K562 (cell line): ENCODE measurements around the gene SLC38A8. TPM values are rescaled to one million over a fixed set of nuclear protein-coding genes. Genes with fewer than 3 reads are reported as not detected.

Source experiments
- ATF2 ChIP-seq: sonication (generic); formaldehyde crosslinking; IDR thresholded peaks from 2 replicates; pipeline ENCODE4 v1.8.1; 2022; ENCODE audit warnings: missing genetic modification reagents
- CEBPB ChIP-seq: fragments of 450-650 bp; IDR thresholded peaks from 2 replicates; pipeline ENCODE4 v1.6.1; 2016; ENCODE audit warnings: missing genetic modification characterization, missing compliant biosample characterization
- CREM ChIP-seq: IDR thresholded peaks from 2 replicates; pipeline ENCODE4 v1.6.1; 2014; ENCODE audit warnings: antibody characterized with exemption, low read depth
- EP300 ChIP-seq: IDR thresholded peaks from 2 replicates; pipeline ENCODE4 v1.6.1; 2012; ENCODE audit warnings: low read length, improper control_type of control experiment
- ETV1 ChIP-seq: fragments of 450-650 bp; conservative IDR thresholded peaks from 2 replicates; pipeline ENCODE4 v1.6.1; 2016; ENCODE audit warnings: missing genetic modification characterization, control low read depth, low read depth, missing compliant biosample characterization
- FOSL1 ChIP-seq: fragments of 200-800 bp; sonication (Bioruptor generic); conservative IDR thresholded peaks from 2 replicates; pipeline ENCODE4 v1.6.1; 2016; ENCODE audit warnings: missing genetic modification characterization, missing compliant biosample characterization
- FOXP1 ChIP-seq: sonication (generic); formaldehyde crosslinking; IDR thresholded peaks from 2 replicates; pipeline ENCODE4 v1.8.0; 2022; ENCODE audit warnings: mild to moderate bottlenecking, missing genetic modification reagents
- GTF2A2 ChIP-seq: IDR thresholded peaks from 2 replicates; pipeline ENCODE4 v1.6.1; 2016; ENCODE audit warnings: mild to moderate bottlenecking, missing genetic modification characterization, missing compliant biosample characterization
- MED1 ChIP-seq: sonication (generic); formaldehyde crosslinking; IDR thresholded peaks from 2 replicates; pipeline ENCODE4 v1.8.1; 2023; ENCODE audit warnings: missing genetic modification reagents, borderline replicate concordance
- NCOR1 ChIP-seq: fragments of 450-650 bp; IDR thresholded peaks from 2 replicates; pipeline ENCODE4 v1.6.1; 2016; ENCODE audit warnings: mild to moderate bottlenecking, moderate library complexity
- NR2C2 ChIP-seq, 2 experiments: fragments of 200-800 bp in 1 of 2; sonication (Bioruptor generic) in 1 of 2; sonication (generic) in 1 of 2; formaldehyde crosslinking in 1 of 2; IDR thresholded peaks; 2 replicates each; pipeline versions ENCODE4 v1.6.1 to v1.8.0; 2016 to 2022; ENCODE audit warnings: mild to moderate bottlenecking in 1 of 2, missing compliant biosample characterization in 1 of 2, missing genetic modification characterization in 1 of 2, missing genetic modification reagents in 1 of 2
- PHB2 ChIP-seq: fragments of 450-650 bp; IDR thresholded peaks from 2 replicates; pipeline ENCODE4 v1.6.1; 2017; ENCODE audit warnings: low read depth
- PHF8 ChIP-seq: fragments of 200-600 bp; sonication (generic); IDR thresholded peaks from 2 replicates; pipeline ENCODE4 v1.6.1; 2012; ENCODE audit warnings: mixed run types, mild to moderate bottlenecking, inconsistent platforms, low read length, moderate library complexity, borderline replicate concordance
- SNIP1 ChIP-seq: fragments of 450-650 bp; IDR thresholded peaks from 2 replicates; pipeline ENCODE4 v1.7.1; 2017; ENCODE audit warnings: low read depth, mild to moderate bottlenecking
- SP1 ChIP-seq: sonication (generic); formaldehyde crosslinking; IDR thresholded peaks from 2 replicates; pipeline ENCODE4 v1.8.1; 2022; ENCODE audit warnings: mild to moderate bottlenecking, missing genetic modification reagents
- SRSF1 ChIP-seq: fragments of 200-400 bp; formaldehyde crosslinking; IDR thresholded peaks from 2 replicates; pipeline ENCODE4 v1.6.1; 2017; ENCODE audit warnings: mild to moderate bottlenecking, low read depth, low read length, moderate library complexity
- TBL1XR1 ChIP-seq, 2 experiments: IDR thresholded peaks; 2 replicates each; pipeline ENCODE4 v1.6.1; 2012; ENCODE audit warnings: improper control_type of control experiment in 2 of 2, low read length in 2 of 2, mild to moderate bottlenecking in 1 of 2
- THRA ChIP-seq: fragments of 450-650 bp; IDR thresholded peaks from 2 replicates; pipeline ENCODE4 v1.6.1; 2017; ENCODE audit warnings: mild to moderate bottlenecking, moderate library complexity
- TRIM24 ChIP-seq, 2 experiments: fragments of 450-650 bp; IDR thresholded peaks; 2 replicates each; pipeline ENCODE4 v1.6.1; 2016
- ZBTB12 ChIP-seq: fragments of 250-450 bp; sonication (Bioruptor Pico); IDR thresholded peaks from 2 replicates; pipeline ENCODE4 v1.4.0; 2020
- ZNF175 ChIP-seq: fragments of 200-800 bp; sonication (Bioruptor generic); IDR thresholded peaks from 2 replicates; pipeline ENCODE4 v1.6.1; 2016; ENCODE audit warnings: low read depth, mild to moderate bottlenecking, missing genetic modification characterization, missing compliant biosample characterization
- ZNF184 ChIP-seq: sonication (generic); formaldehyde crosslinking; IDR thresholded peaks from 2 replicates; pipeline ENCODE4 v1.5.0; 2020; ENCODE audit warnings: missing genetic modification reagents
- ZNF431 ChIP-seq: sonication (generic); formaldehyde crosslinking; IDR thresholded peaks from 2 replicates; pipeline ENCODE4 v1.8.0; 2022; ENCODE audit warnings: mild to moderate bottlenecking, missing genetic modification reagents
- polyA plus RNA-seq, 8 experiments: library from polyadenylated mRNA; depleted of rRNA in 4 of 8; stranded (reverse) in 5 of 8; unstranded in 3 of 8; fragments of >200 nt; fragmentation: Nextera tagmentation in 2 of 8; fragmentation: Illumina TruSeq in 1 of 8; extraction: Ambion mirVana in 2 of 8; extraction: Trizol in 1 of 8; gene quantifications; 2 replicates each; pipeline versions ENCODE4 v1.2.1 to v1.2.3, GENCODE V29; 2011 to 2014; ENCODE audit warnings: inconsistent platforms in 1 of 8, missing spikeins in 1 of 8
- total RNA-seq, 7 experiments: library from RNA; depleted of rRNA in 6 of 7; stranded (reverse); fragments of >200 nt in 6 of 7; fragmentation: Illumina TruSeq in 2 of 7; extraction: Trizol in 2 of 7; gene quantifications; 2 replicates each; pipeline versions ENCODE4 v1.2.1 to v1.2.3, GENCODE V29; 2011 to 2021; ENCODE audit warnings: low replicate concordance in 1 of 7
- TF ChIP-seq, protein P1 (sequence below): IDR thresholded peaks from 2 replicates; pipeline ENCODE4 v1.6.1; 2014; ENCODE audit warnings: antibody characterized with exemption

SLC38A8 gene
- total and polyA plus RNA-seq, 9 of the 15 experiments (the other 6 are each of a cell fraction or from before 2014, with no cell fraction given) = 0.28 TPM; not detected in 8

DNA sequence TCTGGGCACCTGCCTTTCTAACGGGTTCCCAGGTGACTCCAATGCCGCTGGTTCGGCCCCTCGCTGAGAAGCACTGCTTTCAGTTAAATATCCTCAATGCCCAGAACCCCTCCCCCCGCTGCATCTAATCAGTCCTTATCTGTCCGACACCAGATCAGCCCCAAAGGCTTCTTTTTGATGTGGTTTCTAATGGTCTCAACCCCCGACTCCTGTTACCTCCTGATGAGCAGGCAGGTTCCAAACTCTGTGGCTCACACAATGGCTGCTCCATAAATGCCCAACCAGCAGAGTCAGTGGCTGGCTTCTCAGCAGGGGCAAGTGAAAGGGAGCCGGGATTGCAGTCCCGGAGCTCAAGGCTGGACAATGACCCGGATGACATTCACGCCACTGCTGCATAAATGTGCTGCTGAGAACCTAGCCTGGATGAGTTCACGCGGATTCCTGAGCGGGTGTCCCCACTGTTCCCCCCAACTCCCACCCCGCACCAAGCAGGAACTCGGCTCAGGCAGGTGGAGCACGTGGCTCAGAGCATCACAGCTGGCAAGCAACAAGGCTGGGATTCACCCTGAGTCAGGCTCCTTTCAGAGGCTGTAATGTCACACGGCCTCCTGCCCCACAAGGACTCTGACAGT lies 1.0 kb upstream of the SLC38A8 start (continued):
- TF ChIP-seq PHB2 (peak; percentile 58; the same call in 1 of the 2 replicates), ZNF175 (CRISPR knock-in tag) (0 out of 2 replicates have a peak, but pooled peaks have one; percentile 37), ETV1 (tag) (peak; percentile 13; the same call in 1 of the 2 replicates), PHF8 (no peak), GTF2A2 (tag) (no peak), ATF2 (no peak), TBL1XR1 (IDR thresholded peaks at IDR 0.05; ENCODE audit: low read length in 2 of 2) (peak in 1 of 2 experiments; percentile 83; a peak in 2 of 4 replicates), THRA (no peak), MED1 (CRISPR knock-in tag) (no peak), TRIM24 (IDR thresholded peaks at IDR 0.05) (peak in 1 of 2 experiments; percentile 75; a peak in 2 of 4 replicates), SP1 (CRISPR knock-in tag) (peak; percentile 57; the same call in 1 of the 2 replicates), SRSF1 (no peak), NCOR1 (peak; percentile 85), ZNF431 (no peak), FOSL1 (tag) (peak; percentile 76), FOXP1 (0 out of 2 replicates have a peak, but pooled peaks have one; percentile 29), NR2C2 (CRISPR knock-in tag; IDR thresholded peaks at IDR 0.05) (no peak), NR2C2 (tag; IDR thresholded peaks at IDR 0.05) (peak; percentile 49; the same call in 1 of the 2 replicates), ZBTB12 (CRISPR knock-in tag) (no peak), SNIP1 (no peak), CEBPB (no peak), ZNF184 (CRISPR knock-in tag) (no peak), EP300 (peak; percentile 88), CREM (peak; percentile 47; the same call in 1 of the 2 replicates)
- TF ChIP-seq, protein P1, sequence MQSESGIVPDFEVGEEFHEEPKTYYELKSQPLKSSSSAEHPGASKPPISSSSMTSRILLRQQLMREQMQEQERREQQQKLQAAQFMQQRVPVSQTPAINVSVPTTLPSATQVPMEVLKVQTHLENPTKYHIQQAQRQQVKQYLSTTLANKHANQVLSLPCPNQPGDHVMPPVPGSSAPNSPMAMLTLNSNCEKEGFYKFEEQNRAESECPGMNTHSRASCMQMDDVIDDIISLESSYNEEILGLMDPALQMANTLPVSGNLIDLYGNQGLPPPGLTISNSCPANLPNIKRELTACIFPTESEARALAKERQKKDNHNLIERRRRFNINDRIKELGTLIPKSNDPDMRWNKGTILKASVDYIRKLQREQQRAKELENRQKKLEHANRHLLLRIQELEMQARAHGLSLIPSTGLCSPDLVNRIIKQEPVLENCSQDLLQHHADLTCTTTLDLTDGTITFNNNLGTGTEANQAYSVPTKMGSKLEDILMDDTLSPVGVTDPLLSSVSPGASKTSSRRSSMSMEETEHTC = peak; percentile 50; the same call in 1 of the 2 replicates
